Measurements from ENCODE around the gene ARFGEF3. TPM values are rescaled to one million over a fixed set of nuclear protein-coding genes. Genes with fewer than 3 reads are reported as not detected.

The ARFGEF3 gene
- total and polyA plus RNA-seq, 2 experiments from 2014 or later: 5.8 to 24.6 TPM

GRCh38 chr6:138370631-138371451 is 209.1 kb downstream of the ARFGEF3 start (continued):
- TF ChIP-seq JUNB (IDR thresholded peaks at IDR 0.05; ENCODE audit: unreplicated experiment): no peak
- TF ChIP-seq STAT1 (IDR thresholded peaks at IDR 0.05; ENCODE audit: unreplicated experiment): no peak
- TF ChIP-seq EZH2 (IDR thresholded peaks at IDR 0.05; ENCODE audit: low read depth, unreplicated experiment): no peak
- TF ChIP-seq ZNF462 (CRISPR knock-in tag; IDR thresholded peaks at IDR 0.05): no peak
- TF ChIP-seq CREB1 (CRISPR knock-in tag; IDR thresholded peaks at IDR 0.05; ENCODE audit: low read depth): no peak
- TF ChIP-seq ZNF331 (CRISPR knock-in tag; IDR thresholded peaks at IDR 0.05; ENCODE audit: low read depth): no peak
- TF ChIP-seq ETS1 (IDR thresholded peaks at IDR 0.05): no peak

GRCh38 chr6:138371452-138371711 is 209.6 kb downstream of the ARFGEF3 start:
- no peaks in the 10 kb centered on the region for H3K79me2 ChIP-seq (replicated peaks; ENCODE audit: insufficient read depth)

More at GRCh38 chr6:138371452-138371711, 209.6 kb downstream of the ARFGEF3 start:
- Histone ChIP-seq H3K27me3 (ENCODE audit: insufficient read depth) (no peaks in the 10 kb centered on the region), H2AFZ (no peak overlapping the region), H3K4me1 (ENCODE audit: insufficient read depth) (peaks cover 10% of the 10 kb centered on the region; the same call in 1 of the 2 replicates), H3K4me3 (no peak overlapping the region), H4K20me1 (replicated peaks; ENCODE audit: insufficient read depth) (no peaks in the 10 kb centered on the region), H3K9me2 (ENCODE audit: insufficient read depth) (no peaks in the 10 kb centered on the region), H3K27ac (ENCODE audit: low read depth) (no peak overlapping the region), H3K4me2 (no peak overlapping the region), H3F3A (replicated peaks; ENCODE audit: low read depth) (no peaks in the 10 kb centered on the region), H3K36me3 (ENCODE audit: insufficient read depth) (no peaks in the 10 kb centered on the region)
- no peak for TF ChIP-seq JUNB (IDR thresholded peaks at IDR 0.05; ENCODE audit: unreplicated experiment)
- TF ChIP-seq EZH2phosphoT487 (IDR thresholded peaks at IDR 0.05; ENCODE audit: unreplicated experiment): no peak
- Mint-ChIP-seq H3K36me3 (ENCODE audit: low read depth) (no peaks in the 10 kb centered on the region; the same call in 2 of the 3 replicates), H3K4me3 (no peak overlapping the region), H3K27me3 (ENCODE audit: insufficient read depth, low read depth, poor library complexity) (peaks cover 2% of the 10 kb centered on the region), H3K9me3 (peaks cover 5% of the 10 kb centered on the region; the same call in 2 of the 3 replicates), H3K27ac (no peak overlapping the region), H3K4me1 (peaks cover 19% of the 10 kb centered on the region; the same call in 2 of the 3 replicates)
- ATAC-seq (no peak), DNase-seq (ENCODE audit: low spot score) (no peak)
